Measurements from ENCODE around the gene TBCCD1.

- TF ChIP-seq EZH2 (IDR thresholded peaks at IDR 0.05; ENCODE audit: insufficient read depth, low read length) (no peak), CTCF (IDR thresholded peaks at IDR 0.05; ENCODE audit: insufficient read depth, low read depth, low read length) (no peak)
Measured at GRCh38 chr3:186516646-186517045, 50.5 kb downstream of the TBCCD1 start.
